ENCODE data around the gene HEATR5A. TPM values are rescaled to one million over a fixed set of nuclear protein-coding genes. Genes with fewer than 3 reads are reported as not detected.

The HEATR5A gene
- total RNA-seq, 1 experiment from 2014 or later = 12.7 TPM

GRCh38 chr14:31297112-31297511, 123.2 kb downstream of the HEATR5A start:
- no peak overlapping the region for H3K9ac ChIP-seq (ENCODE audit: low read length)
- TF ChIP-seq CTCF (conservative IDR thresholded peaks at IDR 0.05; ENCODE audit: low read depth, low read length) (no peak), EZH2phosphoT487 (IDR thresholded peaks at IDR 0.05; ENCODE audit: borderline replicate concordance, low read length) (no peak), EZH2 (IDR thresholded peaks at IDR 0.05; ENCODE audit: low read length, unreplicated experiment) (no peak)
- H3K9me2 ChIP-seq (replicated peaks; ENCODE audit: low read length) = no peaks in the 10 kb centered on the region
- H3F3A ChIP-seq (ENCODE audit: low read length, unreplicated experiment) = no peaks in the 10 kb centered on the region
- ATAC-seq = no peak
- no peaks in the 10 kb centered on the region for H3K36me3 ChIP-seq (ENCODE audit: low read depth, low read length)
- H3K4me3 ChIP-seq (ENCODE audit: low read length) = no peak overlapping the region
- CTCF ChIA-PET = no interaction called here
- no TSS peak for BruUV-seq (replicated peaks)
- no peak for DNase-seq
- H3K27me3 ChIP-seq (ENCODE audit: low read length) = no peaks in the 10 kb centered on the region
- H3K9me3 ChIP-seq (ENCODE audit: low read length) = no peaks in the 10 kb centered on the region
- intact Hi-C loops (cut with micrococcal nuclease) = loop anchor here (5.0 kb wide), 1 partner anchor 90 kb away; the partner anchor contains the start of gene HECTD1
- H4K20me1 ChIP-seq (ENCODE audit: low read length) = no peaks in the 10 kb centered on the region
- H3K27ac ChIP-seq (ENCODE audit: low read length) = no peak overlapping the region
- H3K79me2 ChIP-seq (ENCODE audit: low read length) = no peaks in the 10 kb centered on the region
- POLR2A ChIA-PET (ENCODE audit: unreplicated experiment) = no interaction called here
- H3K4me2 ChIP-seq (ENCODE audit: low read length) = no peak overlapping the region
- H3K4me1 ChIP-seq (ENCODE audit: insufficient read depth, low read length) = no peaks in the 10 kb centered on the region
- H2AFZ ChIP-seq (ENCODE audit: low read length) = no peak overlapping the region

- intact Hi-C loops (cut with micrococcal nuclease) = loop anchor here (5.0 kb wide), 1 partner anchor 88 kb away; the partner anchor contains the start of gene HECTD1
- no peak overlapping the region for H3K27ac ChIP-seq (ENCODE audit: low read length)
Measured at GRCh38 chr14:31294746-31295405, 125.5 kb downstream of the HEATR5A start.

More at GRCh38 chr14:31294746-31295405, 125.5 kb downstream of the HEATR5A start:
- TF ChIP-seq CTCF (conservative IDR thresholded peaks at IDR 0.05; ENCODE audit: low read depth, low read length) = no peak
- TF ChIP-seq EZH2 (IDR thresholded peaks at IDR 0.05; ENCODE audit: low read length, unreplicated experiment) = no peak
- no peak for TF ChIP-seq EZH2phosphoT487 (IDR thresholded peaks at IDR 0.05; ENCODE audit: borderline replicate concordance, low read length)
- H4K20me1 ChIP-seq (ENCODE audit: low read length) = no peaks in the 10 kb centered on the region
- ChIA-PET POLR2A (ENCODE audit: unreplicated experiment) (interaction anchor here (0.7 kb wide), 1 partner anchor 32 kb away, joined by 3 read pairs; no protein-coding TSS in a partner anchor), CTCF (no interaction called here)
- H3F3A ChIP-seq (ENCODE audit: low read length, unreplicated experiment) = no peaks in the 10 kb centered on the region
- H3K27me3 ChIP-seq (ENCODE audit: low read length) = no peaks in the 10 kb centered on the region
- H2AFZ ChIP-seq (ENCODE audit: low read length) = no peak overlapping the region
- H3K9ac ChIP-seq (ENCODE audit: low read length) = no peak overlapping the region
- H3K4me1 ChIP-seq (ENCODE audit: insufficient read depth, low read length) = no peaks in the 10 kb centered on the region
- DNase-seq = no peak
- H3K79me2 ChIP-seq (ENCODE audit: low read length) = no peaks in the 10 kb centered on the region
- no peak overlapping the region for H3K4me3 ChIP-seq (ENCODE audit: low read length)
- H3K4me2 ChIP-seq (ENCODE audit: low read length) = no peak overlapping the region
- H3K9me3 ChIP-seq (ENCODE audit: low read length) = no peaks in the 10 kb centered on the region
- ATAC-seq = peak; percentile 65
- H3K36me3 ChIP-seq (ENCODE audit: low read depth, low read length) = no peaks in the 10 kb centered on the region
- BruUV-seq (replicated peaks) = no TSS peak
- no peaks in the 10 kb centered on the region for H3K9me2 ChIP-seq (replicated peaks; ENCODE audit: low read length)

Measured in PC-3 (cell line).